Metanephros (tissue), 1 donor: ENCODE results near the gene VCX3B. TPM values are rescaled to one million over a fixed set of nuclear protein-coding genes. Genes with fewer than 3 reads are reported as not detected.

Experiments
- total RNA-seq: library from RNA; depleted of rRNA; stranded (reverse); fragments of >200 nt; gene quantifications from one replicate; pipeline ENCODE4 v1.2.3, GENCODE V29; 2014

VCX3B gene
- total RNA-seq: not detected

DNA sequence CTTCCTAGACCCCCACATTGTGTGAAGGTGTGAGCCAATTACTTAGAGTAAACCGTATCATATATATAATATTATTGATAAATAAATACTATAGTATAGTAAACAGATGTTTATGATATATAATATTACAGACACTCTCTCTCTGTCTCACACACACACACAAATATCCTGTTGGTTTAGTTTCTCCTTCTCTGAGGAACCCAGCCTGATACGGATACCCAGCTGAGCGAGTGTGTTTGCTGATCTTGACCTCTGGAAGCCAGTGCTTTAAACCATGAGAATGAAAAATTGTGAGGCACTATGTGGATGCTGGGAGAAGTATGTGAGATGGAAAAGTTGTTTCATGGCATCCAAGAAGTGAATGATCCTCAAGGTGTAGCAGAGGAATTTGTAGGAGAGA, at the start of gene VCX3B:
VCX3B (plus strand) TSS at position 301 of the 400 bp plus-strand sequence. CDS start 621 bp downstream, outside the sequence.

